GM18861 (cell line): ENCODE measurements around the gene DBP.

Experiments used
- ATAC-seq: cut with Tn5 transposase; IDR thresholded peaks from one replicate; pipeline ENCODE4 v1.9.1; 2021; ENCODE audit not compliant: unreplicated experiment

Gene DBP

GRCh38 chr19:48587387-48587786, 49.8 kb downstream of the DBP start:
- ATAC-seq = no peak

GRCh38 chr19:48582168-48582567, 55.0 kb downstream of the DBP start:
- ATAC-seq = no peak
